ENCODE results near the gene AJM1.

DNA sequence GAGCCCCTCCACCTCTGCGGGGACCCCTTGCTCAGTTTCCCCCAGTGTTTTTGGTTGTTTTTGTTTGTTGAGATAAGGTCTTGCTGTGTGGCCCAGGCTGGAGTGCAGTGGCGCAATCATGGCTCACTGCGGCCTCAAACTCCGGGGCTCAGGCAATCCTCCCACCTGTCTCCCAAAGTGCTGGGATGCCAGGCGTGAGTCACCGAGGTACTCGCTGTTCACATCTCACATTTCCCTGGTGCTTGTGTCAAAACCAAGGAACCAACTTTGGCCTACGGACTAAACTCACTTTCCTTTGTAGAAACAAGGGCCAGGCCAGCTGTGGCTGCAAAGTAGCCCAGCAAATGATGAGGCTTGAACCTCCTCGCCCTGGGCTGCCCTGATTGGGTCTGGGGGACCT, 9.7 kb upstream of the AJM1 start:
- TF ChIP-seq, protein P1, sequence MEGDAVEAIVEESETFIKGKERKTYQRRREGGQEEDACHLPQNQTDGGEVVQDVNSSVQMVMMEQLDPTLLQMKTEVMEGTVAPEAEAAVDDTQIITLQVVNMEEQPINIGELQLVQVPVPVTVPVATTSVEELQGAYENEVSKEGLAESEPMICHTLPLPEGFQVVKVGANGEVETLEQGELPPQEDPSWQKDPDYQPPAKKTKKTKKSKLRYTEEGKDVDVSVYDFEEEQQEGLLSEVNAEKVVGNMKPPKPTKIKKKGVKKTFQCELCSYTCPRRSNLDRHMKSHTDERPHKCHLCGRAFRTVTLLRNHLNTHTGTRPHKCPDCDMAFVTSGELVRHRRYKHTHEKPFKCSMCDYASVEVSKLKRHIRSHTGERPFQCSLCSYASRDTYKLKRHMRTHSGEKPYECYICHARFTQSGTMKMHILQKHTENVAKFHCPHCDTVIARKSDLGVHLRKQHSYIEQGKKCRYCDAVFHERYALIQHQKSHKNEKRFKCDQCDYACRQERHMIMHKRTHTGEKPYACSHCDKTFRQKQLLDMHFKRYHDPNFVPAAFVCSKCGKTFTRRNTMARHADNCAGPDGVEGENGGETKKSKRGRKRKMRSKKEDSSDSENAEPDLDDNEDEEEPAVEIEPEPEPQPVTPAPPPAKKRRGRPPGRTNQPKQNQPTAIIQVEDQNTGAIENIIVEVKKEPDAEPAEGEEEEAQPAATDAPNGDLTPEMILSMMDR (IDR thresholded peaks at IDR 0.05 in 2 of 3, conservative IDR thresholded peaks at IDR 0.05 in 1 of 3; ENCODE audit: borderline replicate concordance in 1 of 3, insufficient read depth in 1 of 3, low read depth in 2 of 3, low read length in 2 of 3) = no peak
- TF ChIP-seq, protein P2, sequence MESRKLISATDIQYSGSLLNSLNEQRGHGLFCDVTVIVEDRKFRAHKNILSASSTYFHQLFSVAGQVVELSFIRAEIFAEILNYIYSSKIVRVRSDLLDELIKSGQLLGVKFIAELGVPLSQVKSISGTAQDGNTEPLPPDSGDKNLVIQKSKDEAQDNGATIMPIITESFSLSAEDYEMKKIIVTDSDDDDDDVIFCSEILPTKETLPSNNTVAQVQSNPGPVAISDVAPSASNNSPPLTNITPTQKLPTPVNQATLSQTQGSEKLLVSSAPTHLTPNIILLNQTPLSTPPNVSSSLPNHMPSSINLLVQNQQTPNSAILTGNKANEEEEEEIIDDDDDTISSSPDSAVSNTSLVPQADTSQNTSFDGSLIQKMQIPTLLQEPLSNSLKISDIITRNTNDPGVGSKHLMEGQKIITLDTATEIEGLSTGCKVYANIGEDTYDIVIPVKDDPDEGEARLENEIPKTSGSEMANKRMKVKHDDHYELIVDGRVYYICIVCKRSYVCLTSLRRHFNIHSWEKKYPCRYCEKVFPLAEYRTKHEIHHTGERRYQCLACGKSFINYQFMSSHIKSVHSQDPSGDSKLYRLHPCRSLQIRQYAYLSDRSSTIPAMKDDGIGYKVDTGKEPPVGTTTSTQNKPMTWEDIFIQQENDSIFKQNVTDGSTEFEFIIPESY (IDR thresholded peaks at IDR 0.05; ENCODE audit: extremely low read depth, insufficient replicate concordance, low read length) = no peak
- no peak for TF ChIP-seq POLR2A (IDR thresholded peaks at IDR 0.05; ENCODE audit: borderline replicate concordance, extremely low read depth, insufficient read depth, insufficient read length)
- TF ChIP-seq CEBPB (IDR thresholded peaks at IDR 0.05; ENCODE audit: low read depth) = no peak
- no peak for TF ChIP-seq POLR2AphosphoS5 (IDR thresholded peaks at IDR 0.05; ENCODE audit: low read depth, low read length)
- TF ChIP-seq SIN3A (IDR thresholded peaks at IDR 0.05; ENCODE audit: low read depth) = no peak
- no peak for TF ChIP-seq EZH2 (IDR thresholded peaks at IDR 0.05)
